Mesenteric fat pad (tissue), 1 donor: ENCODE measurements around the gene ADGRG1. TPM values are rescaled to one million over a fixed set of nuclear protein-coding genes. Genes with fewer than 3 reads are reported as not detected.

Experiments
- DNase-seq: peaks from one replicate; pipeline ENCODE4 v3.0.0-alpha.2; 2020; ENCODE audit warnings: low spot score
- total RNA-seq: library from RNA; stranded (reverse); fragmentation: NEBNext Ultra II Directional; extraction: Animal tissue kit (Norgen Biotek cat#: 25700); gene quantifications from one replicate; pipeline ENCODE4 v1.2.1, GENCODE V29; 2021
- donor health status: DM: yes; HTN: yes; CAD: no.

Gene ADGRG1
- total RNA-seq, 1 donor from 2014 or later: 96.3 TPM

GRCh38 chr16:57648581-57649442 is 20.4 kb downstream of the ADGRG1 start:
- DNase-seq: peak; percentile 93

DNA sequence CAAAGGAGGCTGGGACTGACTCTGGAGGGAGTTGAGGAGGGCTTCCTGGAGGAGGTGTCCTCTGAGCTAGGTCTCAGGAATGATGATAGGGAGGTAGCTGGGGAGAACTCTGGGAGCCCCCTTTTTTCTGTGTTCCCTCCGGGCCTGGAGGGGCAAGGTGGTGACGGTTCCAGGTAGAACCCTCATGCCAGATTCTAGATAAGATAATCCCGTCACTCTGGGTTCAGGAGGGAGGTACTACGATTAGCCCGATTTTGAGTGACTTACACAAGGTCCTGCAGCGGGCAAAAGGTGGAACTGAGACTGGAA is 21.0 kb downstream of the ADGRG1 start:
- no peak for DNase-seq

- DNase-seq: no peak
These were observed 21.4 kb downstream of the ADGRG1 start for GRCh38 chr16:57649846-57650245.

DNA sequence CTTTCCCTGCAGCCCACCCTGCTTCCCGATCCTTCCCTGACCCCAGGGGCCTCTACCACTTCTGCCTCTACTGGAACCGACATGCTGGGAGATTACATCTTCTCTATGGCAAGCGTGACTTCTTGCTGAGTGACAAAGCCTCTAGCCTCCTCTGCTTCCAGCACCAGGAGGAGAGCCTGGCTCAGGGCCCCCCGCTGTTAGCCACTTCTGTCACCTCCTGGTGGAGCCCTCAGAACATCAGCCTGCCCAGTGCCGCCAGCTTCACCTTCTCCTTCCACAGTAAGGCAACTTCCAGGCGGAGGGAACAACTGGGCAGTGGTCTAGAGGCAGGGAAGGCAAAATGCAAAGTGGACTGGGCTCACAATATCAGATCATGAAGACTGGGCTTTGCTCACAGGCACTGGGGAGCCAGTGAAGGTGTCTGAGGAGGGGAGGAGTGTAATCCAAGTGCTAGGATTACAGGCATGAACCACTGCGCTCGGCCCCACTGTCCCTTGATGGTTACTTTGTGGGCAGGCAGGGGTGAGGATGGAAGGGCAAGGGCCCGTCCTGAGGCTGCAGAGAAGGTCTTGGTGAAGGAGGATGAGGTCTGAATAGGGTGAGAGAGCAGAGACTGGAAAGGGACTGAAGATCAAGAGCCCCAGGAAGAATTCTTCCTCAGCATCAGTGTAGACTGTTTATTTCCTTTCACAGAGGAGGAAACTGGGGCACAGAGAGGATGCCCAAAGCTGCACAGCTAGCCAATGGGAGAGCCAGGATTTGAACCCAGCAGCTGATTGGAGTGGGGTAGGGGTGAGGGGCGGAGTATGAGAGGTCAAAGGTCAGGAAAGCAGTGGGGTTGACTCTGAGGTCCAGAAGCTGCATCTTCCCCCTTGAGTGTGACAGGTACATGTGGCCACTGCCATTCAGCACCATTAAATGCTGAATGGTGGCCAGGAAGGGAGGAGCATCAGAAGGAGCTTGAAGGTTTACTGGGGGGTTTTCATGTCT is 23.2 kb downstream of the ADGRG1 start:
- no peak for DNase-seq

- DNase-seq: no peak
These were observed 24.5 kb downstream of the ADGRG1 start for GRCh38 chr16:57652695-57653471.

DNA sequence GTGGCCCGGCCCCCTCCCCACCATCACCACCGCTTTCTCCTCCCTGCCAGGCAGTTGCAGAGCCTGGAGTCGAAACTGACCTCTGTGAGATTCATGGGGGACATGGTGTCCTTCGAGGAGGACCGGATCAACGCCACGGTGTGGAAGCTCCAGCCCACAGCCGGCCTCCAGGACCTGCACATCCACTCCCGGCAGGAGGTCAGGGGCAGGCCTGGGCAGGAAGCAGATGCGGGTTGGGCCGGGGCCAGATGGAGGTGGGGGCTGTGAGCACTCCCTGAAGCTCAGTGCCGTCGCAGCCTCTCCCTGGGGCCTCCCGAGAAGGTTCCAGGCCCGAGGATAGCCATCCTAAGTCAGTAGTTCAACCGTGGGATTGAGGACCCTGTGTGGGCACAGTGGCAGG is 25.5 kb downstream of the ADGRG1 start:
- DNase-seq: no peak

DNA sequence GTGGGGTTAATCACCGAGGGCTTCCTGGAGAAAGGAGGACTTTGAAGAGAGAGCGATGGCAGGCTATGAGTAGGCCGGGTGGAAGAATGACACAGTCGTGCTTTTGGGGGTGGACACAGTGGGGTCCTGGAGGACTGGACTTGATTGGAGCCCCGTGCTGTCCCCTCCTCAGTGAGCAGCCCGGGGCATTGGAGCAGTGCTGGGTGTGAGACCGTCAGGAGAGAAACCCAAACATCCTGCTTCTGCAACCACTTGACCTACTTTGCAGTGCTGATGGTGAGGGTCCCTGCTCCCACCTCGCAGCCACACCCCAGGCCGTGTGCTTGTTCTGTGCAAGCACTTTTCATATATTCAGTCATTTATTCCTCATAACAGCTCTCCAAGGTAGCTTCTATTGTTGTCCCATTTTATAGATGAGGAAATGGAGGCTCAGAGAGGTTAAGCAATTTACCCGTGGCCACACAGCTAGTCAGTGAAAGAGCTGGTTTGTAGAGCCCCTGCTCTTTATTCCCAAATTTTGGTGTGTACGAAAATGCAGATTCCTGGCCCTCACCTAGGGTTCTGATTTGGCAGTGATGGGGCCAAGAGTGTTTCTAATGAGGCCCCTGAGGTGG is 28.0 kb downstream of the ADGRG1 start:
- no peak for DNase-seq

DNA sequence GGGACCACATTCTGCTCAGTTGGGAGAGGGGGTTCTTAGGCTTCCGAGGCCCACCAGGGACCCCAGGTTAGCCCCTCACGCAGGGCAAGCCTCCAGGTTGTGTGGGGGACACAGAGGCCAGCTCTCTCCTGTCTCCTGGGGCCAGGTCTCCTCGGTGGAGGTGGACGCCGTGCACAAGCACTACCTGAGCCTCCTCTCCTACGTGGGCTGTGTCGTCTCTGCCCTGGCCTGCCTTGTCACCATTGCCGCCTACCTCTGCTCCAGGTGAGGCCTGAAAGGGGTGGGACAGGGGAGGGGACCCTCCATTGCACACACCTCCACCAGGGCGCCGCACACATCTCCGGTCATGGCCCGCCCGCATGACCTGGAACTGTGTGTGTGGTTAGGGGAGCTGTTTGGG is 28.8 kb downstream of the ADGRG1 start:
- no peak for DNase-seq

DNA sequence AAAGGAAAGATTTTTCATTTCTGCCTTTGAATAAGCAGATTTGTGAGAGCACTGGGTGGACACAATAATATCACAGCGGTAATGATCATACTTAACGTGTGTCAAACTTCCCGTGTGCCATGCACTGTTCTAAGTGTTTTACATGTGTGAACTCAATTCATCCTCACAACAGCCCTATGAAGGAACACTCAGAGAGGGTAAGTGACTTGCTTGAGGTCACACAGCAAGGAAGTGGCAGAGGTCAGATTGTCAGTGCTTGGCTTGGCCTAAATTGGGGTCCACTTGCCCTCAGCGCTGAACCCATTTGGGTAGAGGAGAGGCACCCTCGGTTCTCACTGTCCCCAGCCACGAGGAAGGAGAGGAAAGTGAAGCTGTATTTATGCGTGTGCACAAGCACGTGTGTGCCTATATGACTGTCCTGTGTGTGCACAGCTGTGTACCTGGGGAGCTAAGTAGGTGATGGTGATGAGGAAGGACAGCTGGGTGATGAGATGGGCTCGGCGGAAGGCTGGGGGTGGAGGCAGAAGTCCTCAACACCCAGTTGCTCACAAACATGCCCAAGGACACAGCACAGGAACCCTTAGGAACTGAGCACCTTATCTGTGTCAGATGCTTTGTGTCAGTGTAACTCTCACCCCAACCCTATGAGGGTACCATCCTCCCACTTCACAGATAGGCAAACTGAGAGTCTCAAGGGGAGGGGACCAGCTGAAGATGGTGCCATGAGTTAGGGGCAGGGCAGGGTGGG is 29.9 kb downstream of the ADGRG1 start:
- no peak for DNase-seq

DNA sequence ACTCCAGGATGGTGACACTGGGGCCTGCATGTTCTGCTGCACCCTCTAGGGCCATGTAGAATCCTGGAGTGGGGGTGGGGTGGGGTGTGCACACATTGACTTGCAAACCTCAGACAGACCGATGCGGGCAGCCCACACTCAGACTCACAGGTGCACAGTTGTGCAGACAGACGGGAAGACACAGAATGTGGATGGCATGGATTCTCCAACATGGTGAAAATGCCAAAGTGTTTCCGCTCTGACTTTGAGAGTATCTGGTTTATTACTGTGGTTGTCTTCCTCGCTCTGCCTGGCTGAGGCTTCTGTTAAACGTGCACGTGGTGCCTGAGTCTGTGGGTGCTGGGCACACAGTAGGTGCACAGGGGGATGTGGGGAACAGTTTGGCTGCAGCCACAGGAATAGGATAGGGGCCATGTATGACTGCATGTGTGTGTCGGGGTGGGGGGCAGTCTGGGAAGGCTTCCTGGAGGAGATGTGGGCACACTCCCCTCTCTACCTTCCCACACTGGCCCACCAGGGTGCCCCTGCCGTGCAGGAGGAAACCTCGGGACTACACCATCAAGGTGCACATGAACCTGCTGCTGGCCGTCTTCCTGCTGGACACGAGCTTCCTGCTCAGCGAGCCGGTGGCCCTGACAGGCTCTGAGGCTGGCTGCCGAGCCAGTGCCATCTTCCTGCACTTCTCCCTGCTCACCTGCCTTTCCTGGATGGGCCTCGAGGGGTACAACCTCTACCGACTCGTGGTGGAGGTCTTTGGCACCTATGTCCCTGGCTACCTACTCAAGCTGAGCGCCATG is 30.6 kb downstream of the ADGRG1 start:
- DNase-seq: no peak

- DNase-seq: no peak
These were observed 32.5 kb downstream of the ADGRG1 start for GRCh38 chr16:57660715-57661463.

- no peak for DNase-seq
These were observed 33.1 kb downstream of the ADGRG1 start for GRCh38 chr16:57661510-57661909.

DNA sequence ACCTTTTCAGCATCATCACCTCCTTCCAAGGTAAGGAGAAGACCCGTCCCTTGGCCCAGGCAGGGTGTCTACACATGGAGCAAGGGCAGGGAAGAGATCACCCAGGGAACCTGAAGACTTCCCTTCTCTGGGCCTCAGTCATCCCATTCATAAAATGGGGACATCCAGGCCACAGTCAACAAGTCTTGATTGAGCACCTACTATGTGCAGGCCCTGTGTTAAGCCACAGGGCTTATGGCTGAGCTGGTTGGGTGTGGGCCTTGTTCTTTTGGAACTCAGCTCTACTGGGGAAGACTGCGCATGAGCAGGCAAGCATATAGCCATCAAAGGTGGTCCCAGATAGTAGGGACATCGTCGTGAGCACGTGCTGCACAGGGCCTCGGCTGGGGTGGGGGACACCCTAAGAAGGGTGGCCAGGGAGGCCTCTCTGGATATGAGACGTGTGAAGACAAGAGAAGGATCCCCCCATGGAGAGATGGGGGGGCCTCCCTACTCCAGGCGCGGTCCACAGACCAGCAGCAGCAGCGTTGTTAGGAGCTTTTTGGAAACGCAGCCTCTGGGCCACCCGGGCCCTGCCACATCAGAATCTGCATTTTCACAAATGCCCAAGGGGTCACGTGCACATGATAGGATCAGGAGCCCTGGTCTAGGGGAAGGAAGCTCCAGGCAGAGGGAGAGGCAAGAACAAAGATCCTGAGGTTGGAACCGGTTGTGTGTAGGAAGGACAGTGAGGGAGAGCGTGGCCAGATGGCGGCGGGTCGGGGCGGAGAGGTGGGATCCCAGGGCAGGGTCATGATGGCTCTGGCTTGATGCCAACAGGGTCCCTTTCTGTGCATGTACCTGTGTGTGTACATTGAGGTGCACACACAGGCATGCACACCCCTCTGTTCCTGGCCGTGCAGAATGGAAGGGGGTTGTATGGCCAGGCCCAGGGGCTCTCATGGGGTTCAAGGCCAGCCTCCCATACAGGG is 33.8 kb downstream of the ADGRG1 start:
- DNase-seq: no peak

DNA sequence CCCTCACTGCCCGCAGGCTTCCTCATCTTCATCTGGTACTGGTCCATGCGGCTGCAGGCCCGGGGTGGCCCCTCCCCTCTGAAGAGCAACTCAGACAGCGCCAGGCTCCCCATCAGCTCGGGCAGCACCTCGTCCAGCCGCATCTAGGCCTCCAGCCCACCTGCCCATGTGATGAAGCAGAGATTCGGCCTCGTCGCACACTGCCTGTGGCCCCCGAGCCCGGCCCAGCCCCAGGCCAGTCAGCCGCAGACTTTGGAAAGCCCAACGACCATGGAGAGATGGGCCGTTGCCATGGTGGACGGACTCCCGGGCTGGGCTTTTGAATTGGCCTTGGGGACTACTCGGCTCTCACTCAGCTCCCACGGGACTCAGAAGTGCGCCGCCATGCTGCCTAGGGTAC is 35.0 kb downstream of the ADGRG1 start:
- DNase-seq: no peak

DNA sequence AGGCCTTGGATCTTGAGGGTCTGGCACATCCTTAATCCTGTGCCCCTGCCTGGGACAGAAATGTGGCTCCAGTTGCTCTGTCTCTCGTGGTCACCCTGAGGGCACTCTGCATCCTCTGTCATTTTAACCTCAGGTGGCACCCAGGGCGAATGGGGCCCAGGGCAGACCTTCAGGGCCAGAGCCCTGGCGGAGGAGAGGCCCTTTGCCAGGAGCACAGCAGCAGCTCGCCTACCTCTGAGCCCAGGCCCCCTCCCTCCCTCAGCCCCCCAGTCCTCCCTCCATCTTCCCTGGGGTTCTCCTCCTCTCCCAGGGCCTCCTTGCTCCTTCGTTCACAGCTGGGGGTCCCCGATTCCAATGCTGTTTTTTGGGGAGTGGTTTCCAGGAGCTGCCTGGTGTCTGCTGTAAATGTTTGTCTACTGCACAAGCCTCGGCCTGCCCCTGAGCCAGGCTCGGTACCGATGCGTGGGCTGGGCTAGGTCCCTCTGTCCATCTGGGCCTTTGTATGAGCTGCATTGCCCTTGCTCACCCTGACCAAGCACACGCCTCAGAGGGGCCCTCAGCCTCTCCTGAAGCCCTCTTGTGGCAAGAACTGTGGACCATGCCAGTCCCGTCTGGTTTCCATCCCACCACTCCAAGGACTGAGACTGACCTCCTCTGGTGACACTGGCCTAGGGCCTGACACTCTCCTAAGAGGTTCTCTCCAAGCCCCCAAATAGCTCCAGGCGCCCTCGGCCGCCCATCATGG is 35.7 kb downstream of the ADGRG1 start:
- DNase-seq: no peak

- no peak for DNase-seq
These were observed 36.2 kb downstream of the ADGRG1 start for GRCh38 chr16:57664662-57665025.

DNA sequence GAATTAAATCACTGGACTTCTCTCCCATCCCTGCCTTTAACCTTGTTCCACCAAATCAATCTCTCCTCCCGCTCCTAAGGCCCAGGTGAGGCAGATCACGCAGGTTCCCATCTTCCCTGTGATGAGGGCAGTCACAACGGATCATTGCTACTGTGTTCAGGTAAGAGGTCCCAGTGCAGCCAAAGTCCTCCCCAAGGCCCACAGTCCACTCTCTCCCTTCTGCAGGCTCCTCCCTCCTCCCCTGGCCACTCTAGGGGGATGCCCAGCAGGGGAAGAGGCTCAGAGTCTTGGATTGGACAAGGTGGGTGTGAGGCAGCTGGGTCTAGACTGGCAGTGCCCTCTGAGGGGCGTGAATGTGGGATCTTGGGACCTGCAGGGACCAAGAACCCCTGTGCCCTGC is 37.1 kb downstream of the ADGRG1 start:
- DNase-seq: no peak
